HG03558 (cell line): Measurements from ENCODE around the gene WDR62.
A peak's percentile ranks its signal among the peaks of the same experiment; 100 is the strongest.

Source experiments
- ATAC-seq: cut with Tn5 transposase; IDR thresholded peaks from one replicate; pipeline ENCODE4 v1.9.1; 2021; ENCODE audit warnings: moderate number of reproducible peaks; ENCODE audit not compliant: unreplicated experiment; ENCODE audit errors: extremely low read depth

WDR62 gene

GRCh38 chr19:36054733-36055686, at the start of gene WDR62:
Gene WDR62, plus strand, starts transcription at chr19:36054897. Its CDS starts 75 bp downstream, at chr19:36054972.
- peak; percentile 45 for ATAC-seq

GRCh38 chr19:36006955-36007354, 47.7 kb upstream of the WDR62 start:
- ATAC-seq: no peak

- ATAC-seq: no peak
Measured at GRCh38 chr19:36008336-36008978, 46.2 kb upstream of the WDR62 start, which contains the start of gene SYNE4. Gene SYNE4, minus strand, starts transcription at chr19:36008813. Its CDS starts 132 bp downstream, at chr19:36008681.

- no peak for ATAC-seq
Measured at GRCh38 chr19:36009220-36009619, 45.5 kb upstream of the WDR62 start.

- no peak for ATAC-seq
Measured at GRCh38 chr19:36009633-36010379, 44.9 kb upstream of the WDR62 start.

GRCh38 chr19:36010402-36010801, 44.3 kb upstream of the WDR62 start:
- ATAC-seq: no peak

GRCh38 chr19:36013280-36014011, 41.3 kb upstream of the WDR62 start:
- no peak for ATAC-seq

- peak; percentile 89 for ATAC-seq
Measured at GRCh38 chr19:36014012-36014924, 40.4 kb upstream of the WDR62 start, which contains the start of gene ALKBH6. Gene ALKBH6, minus strand, starts transcription at chr19:36014213. Its CDS starts 816 bp downstream, at chr19:36013397.

- ATAC-seq: no peak
Measured at GRCh38 chr19:36019061-36019670, 35.5 kb upstream of the WDR62 start.

GRCh38 chr19:36023432-36023831, 31.3 kb upstream of the WDR62 start:
- ATAC-seq: no peak

GRCh38 chr19:36025541-36025940, 29.2 kb upstream of the WDR62 start:
- no peak for ATAC-seq

GRCh38 chr19:36026091-36026876, 28.4 kb upstream of the WDR62 start:
- no peak for ATAC-seq

GRCh38 chr19:36027696-36028095, 27.0 kb upstream of the WDR62 start:
- no peak for ATAC-seq

- ATAC-seq: no peak
Measured at GRCh38 chr19:36028313-36029041, 26.2 kb upstream of the WDR62 start.

- no peak for ATAC-seq
Measured at GRCh38 chr19:36030264-36031148, 24.2 kb upstream of the WDR62 start.

- ATAC-seq: no peak
Measured at GRCh38 chr19:36031308-36031707, 23.4 kb upstream of the WDR62 start.
